ENCODE results near the gene REG1B.

GRCh38 chr2:79128406-79128805, 40.6 kb upstream of the REG1B start:
- TF ChIP-seq, protein P1, sequence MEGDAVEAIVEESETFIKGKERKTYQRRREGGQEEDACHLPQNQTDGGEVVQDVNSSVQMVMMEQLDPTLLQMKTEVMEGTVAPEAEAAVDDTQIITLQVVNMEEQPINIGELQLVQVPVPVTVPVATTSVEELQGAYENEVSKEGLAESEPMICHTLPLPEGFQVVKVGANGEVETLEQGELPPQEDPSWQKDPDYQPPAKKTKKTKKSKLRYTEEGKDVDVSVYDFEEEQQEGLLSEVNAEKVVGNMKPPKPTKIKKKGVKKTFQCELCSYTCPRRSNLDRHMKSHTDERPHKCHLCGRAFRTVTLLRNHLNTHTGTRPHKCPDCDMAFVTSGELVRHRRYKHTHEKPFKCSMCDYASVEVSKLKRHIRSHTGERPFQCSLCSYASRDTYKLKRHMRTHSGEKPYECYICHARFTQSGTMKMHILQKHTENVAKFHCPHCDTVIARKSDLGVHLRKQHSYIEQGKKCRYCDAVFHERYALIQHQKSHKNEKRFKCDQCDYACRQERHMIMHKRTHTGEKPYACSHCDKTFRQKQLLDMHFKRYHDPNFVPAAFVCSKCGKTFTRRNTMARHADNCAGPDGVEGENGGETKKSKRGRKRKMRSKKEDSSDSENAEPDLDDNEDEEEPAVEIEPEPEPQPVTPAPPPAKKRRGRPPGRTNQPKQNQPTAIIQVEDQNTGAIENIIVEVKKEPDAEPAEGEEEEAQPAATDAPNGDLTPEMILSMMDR (conservative IDR thresholded peaks at IDR 0.05 in 1 of 2, IDR thresholded peaks at IDR 0.05 in 1 of 2; ENCODE audit: low read depth in 1 of 2, low read length in 2 of 2), result no peak
- no peak for TF ChIP-seq EZH2 (IDR thresholded peaks at IDR 0.05; ENCODE audit: low read length, missing control alignments)
